ENCODE data around the gene PRKX. TPM values are rescaled to one million over a fixed set of nuclear protein-coding genes. Genes with fewer than 3 reads are reported as not detected.
"Not testable (repeated sequence)": the region's sequence is repeated elsewhere in the genome, so short reads cannot be mapped to it uniquely, and the experiment has no call there.

The PRKX gene
- total RNA-seq, 1 donor: 14.7 TPM

- peak; percentile 56 for TF ChIP-seq CTCF (IDR thresholded peaks at IDR 0.05; ENCODE audit: insufficient read depth, low read depth, low read length)
- DNase-seq (ENCODE audit: low read depth): peak; percentile 44
- H3K4me3 ChIP-seq (ENCODE audit: low read depth, low read length): no peak overlapping the region
Measured at GRCh38 chrX:3638280-3638873, 75.1 kb downstream of the PRKX start.

GRCh38 chrX:3636803-3637202 is 76.6 kb downstream of the PRKX start:
- no peak for DNase-seq (ENCODE audit: low read depth)
- H3K4me3 ChIP-seq (ENCODE audit: low read depth, low read length): no peak overlapping the region
- TF ChIP-seq CTCF (IDR thresholded peaks at IDR 0.05; ENCODE audit: insufficient read depth, low read depth, low read length): no peak

- DNase-seq (ENCODE audit: low read depth): no peak
- TF ChIP-seq CTCF (IDR thresholded peaks at IDR 0.05; ENCODE audit: insufficient read depth, low read depth, low read length): no peak
- no peak overlapping the region for H3K4me3 ChIP-seq (ENCODE audit: low read depth, low read length)
Measured at GRCh38 chrX:3631196-3631595, 82.3 kb downstream of the PRKX start.

GRCh38 chrX:3627594-3627993 is 85.9 kb downstream of the PRKX start:
- no peak overlapping the region for H3K4me3 ChIP-seq (ENCODE audit: low read depth, low read length)
- no peak for DNase-seq (ENCODE audit: low read depth)
- no peak for TF ChIP-seq CTCF (IDR thresholded peaks at IDR 0.05; ENCODE audit: insufficient read depth, low read depth, low read length)

DNA sequence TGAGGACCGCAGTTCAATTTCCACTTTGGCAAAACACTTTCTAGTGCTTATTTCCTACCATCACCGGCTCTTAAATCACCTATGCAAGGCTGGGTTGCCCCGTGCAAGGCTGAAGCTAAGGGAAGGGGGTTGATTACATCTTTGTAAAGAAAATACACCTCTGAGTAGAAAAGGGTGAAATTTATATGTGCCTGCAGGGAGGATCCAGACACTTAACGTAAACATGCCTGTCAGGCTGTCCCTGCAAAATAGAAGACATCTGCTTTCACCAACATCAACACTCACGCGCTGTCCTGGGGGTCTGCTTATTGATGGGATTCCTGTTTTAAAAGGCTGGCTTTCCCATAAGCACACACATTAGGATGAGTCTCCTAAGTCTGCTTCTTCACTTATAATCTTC is 92.0 kb downstream of the PRKX start:
- TF ChIP-seq CTCF (IDR thresholded peaks at IDR 0.05; ENCODE audit: insufficient read depth, low read depth, low read length): no peak
- no peak for DNase-seq (ENCODE audit: low read depth)
- no peak overlapping the region for H3K4me3 ChIP-seq (ENCODE audit: low read depth, low read length)

- not testable (repeated sequence) for H3K4me3 ChIP-seq (ENCODE audit: low read depth, low read length); DNase-seq (ENCODE audit: low read depth)
Measured at GRCh38 chrX:3611744-3612143, 101.7 kb downstream of the PRKX start.

DNA sequence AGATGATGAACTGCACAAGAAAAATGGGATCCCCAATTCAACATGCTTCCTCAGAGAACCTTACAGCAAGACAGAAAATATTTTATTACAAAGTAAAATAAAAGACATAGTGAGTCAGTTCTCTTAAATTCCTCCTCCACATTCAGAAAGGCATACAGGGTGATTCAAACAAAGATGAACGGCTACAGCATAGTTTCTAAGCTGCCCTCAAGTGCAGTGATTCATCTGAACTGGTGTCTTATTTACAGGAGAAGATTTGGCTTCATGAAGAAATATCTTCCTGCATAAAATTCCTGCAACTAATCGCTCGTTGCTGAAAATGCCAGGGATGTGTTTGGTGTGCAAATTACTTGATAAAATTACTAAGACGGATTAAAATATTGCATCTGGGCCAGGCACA is 103.6 kb downstream of the PRKX start:
- no peak overlapping the region for H3K4me3 ChIP-seq (ENCODE audit: low read depth, low read length)
- peak; percentile 64 for DNase-seq (ENCODE audit: low read depth)
- TF ChIP-seq CTCF (IDR thresholded peaks at IDR 0.05; ENCODE audit: insufficient read depth, low read depth, low read length): no peak

Data from fibroblast of villous mesenchyme (primary cell).